Epithelial cell of esophagus (primary cell): ENCODE results near the gene THEM4.
"Not testable (repeated sequence)": the region's sequence is repeated elsewhere in the genome, so short reads cannot be mapped to it uniquely, and the experiment has no call there.

Experiments
- DNase-seq: peaks from one replicate; pipeline ENCODE4 v3.0.0; 2010; ENCODE audit warnings: low read depth
- H3K4me3 ChIP-seq: 2 replicates; pipeline ENCODE4 v1.5.1; 2011; ENCODE audit warnings: mild to moderate bottlenecking, low read length, control low read depth
- TF ChIP-seq, protein P1 (sequence below): IDR thresholded peaks from 2 replicates; pipeline ENCODE4 v1.5.1; 2011; ENCODE audit warnings: low read depth, mild to moderate bottlenecking, low read length, control low read depth, inconsistent platforms; ENCODE audit not compliant: insufficient read depth; ENCODE audit errors: missing control alignments

THEM4 gene

DNA sequence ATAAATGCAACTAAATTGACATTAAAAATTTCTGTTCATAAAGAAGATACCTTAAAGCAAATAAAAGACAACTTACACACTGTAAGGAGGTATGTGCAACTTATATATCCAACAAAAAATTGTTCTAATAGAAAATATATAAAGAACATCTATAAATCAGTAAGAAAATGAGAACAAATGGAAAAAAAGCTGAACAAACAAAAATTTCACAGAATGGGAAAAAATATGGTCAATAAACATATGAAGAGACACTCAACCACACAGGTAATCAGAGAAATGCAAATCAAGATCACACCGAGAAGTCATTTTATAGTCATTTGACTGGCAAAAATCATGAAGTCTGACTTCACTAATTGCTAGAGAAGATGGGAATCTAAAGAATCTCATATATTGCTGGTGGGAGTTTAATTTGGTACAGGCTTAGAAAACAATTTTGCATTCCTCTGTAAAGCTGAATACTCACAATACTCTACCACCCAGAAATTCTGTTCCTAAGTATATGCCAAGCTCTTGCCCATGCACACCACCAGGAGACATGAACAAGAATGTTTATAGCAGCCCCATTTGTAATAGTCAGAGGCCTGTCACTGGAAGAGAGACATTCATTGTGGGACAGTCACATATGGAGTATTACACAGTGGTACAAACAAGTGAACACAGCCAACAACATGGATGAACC, 33.8 kb downstream of the THEM4 start:
- no peak for DNase-seq
- H3K4me3 ChIP-seq, result no peak overlapping the region
- TF ChIP-seq, protein P1, sequence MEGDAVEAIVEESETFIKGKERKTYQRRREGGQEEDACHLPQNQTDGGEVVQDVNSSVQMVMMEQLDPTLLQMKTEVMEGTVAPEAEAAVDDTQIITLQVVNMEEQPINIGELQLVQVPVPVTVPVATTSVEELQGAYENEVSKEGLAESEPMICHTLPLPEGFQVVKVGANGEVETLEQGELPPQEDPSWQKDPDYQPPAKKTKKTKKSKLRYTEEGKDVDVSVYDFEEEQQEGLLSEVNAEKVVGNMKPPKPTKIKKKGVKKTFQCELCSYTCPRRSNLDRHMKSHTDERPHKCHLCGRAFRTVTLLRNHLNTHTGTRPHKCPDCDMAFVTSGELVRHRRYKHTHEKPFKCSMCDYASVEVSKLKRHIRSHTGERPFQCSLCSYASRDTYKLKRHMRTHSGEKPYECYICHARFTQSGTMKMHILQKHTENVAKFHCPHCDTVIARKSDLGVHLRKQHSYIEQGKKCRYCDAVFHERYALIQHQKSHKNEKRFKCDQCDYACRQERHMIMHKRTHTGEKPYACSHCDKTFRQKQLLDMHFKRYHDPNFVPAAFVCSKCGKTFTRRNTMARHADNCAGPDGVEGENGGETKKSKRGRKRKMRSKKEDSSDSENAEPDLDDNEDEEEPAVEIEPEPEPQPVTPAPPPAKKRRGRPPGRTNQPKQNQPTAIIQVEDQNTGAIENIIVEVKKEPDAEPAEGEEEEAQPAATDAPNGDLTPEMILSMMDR, result no peak

DNA sequence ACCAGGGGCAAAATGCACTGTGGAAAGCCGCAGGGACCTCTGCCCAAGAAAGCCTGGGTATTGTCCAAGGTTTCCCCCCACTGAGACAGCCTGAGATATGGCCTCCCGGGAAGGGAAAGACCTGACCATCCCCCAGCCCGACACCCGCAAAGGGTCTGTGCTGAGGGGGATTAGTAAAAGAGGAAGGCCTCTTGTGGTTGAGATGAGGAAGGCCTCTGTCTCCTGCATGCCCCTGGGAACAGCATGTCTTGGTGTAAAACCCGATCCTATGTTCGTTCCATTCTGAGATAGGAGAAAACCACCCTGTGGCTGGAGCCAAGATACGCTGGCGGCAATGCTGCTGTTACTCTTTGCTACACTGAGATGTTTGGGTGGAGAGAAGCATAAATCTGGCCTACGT, 36.5 kb downstream of the THEM4 start:
- H3K4me3 ChIP-seq, DNase-seq: not testable (repeated sequence)

DNA sequence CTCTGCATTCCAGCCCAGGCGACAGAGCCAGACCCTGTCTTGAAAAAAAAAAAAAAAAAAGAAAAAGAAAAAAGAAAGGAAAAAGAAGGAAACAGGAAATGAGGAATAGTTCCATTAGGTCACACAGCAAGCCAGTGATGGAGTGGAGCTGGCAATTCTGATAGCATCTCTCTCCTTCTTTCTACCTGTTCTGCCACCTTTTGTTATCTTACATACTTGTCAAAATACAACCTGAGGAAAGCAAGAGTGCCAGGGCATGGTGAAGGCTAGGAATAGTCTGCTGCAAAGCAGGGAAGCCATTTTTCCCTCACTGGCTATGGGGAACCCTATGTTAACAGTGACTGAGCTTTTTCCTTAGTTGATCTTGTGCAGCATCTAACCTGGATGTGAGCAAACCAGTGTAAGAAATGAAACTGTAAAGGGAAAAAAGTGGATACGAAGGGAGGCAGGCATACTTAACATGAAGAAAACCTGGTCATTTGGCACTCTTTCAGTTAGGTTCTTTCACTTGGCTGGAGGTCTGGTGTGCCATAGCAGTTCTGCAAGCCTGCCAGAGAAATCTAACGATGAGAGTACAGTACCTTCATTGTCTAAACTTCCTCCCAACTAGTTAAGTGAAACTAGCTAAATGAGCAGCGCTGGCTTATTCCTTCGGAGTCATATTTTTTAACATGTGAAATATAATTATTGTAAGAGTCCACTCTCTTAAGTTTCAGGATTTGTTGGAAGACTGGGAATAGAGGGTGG, 37.9 kb downstream of the THEM4 start:
- TF ChIP-seq, protein P1, result no peak
- no peak overlapping the region for H3K4me3 ChIP-seq
- no peak for DNase-seq

DNA sequence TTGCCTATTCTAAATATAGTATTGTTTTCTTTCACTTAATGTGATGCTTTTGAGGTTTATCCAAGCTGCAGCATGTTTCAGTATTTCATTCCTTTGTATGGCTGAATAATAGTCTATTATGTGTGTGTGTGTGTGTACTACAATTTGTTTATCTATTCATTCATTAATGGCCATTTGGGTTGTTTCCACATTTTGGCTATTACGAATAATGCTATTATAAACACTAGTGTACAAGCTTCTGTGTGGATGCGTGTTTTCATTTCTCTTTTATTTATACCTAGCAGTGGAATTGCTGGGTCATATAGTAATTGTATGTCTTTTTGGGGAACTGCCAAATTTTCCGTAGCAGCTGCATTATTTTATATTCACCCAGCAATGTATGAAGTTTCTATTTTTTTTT, 40.8 kb downstream of the THEM4 start:
- H3K4me3 ChIP-seq, result no peak overlapping the region
- TF ChIP-seq, protein P1, result no peak
- no peak for DNase-seq

DNA sequence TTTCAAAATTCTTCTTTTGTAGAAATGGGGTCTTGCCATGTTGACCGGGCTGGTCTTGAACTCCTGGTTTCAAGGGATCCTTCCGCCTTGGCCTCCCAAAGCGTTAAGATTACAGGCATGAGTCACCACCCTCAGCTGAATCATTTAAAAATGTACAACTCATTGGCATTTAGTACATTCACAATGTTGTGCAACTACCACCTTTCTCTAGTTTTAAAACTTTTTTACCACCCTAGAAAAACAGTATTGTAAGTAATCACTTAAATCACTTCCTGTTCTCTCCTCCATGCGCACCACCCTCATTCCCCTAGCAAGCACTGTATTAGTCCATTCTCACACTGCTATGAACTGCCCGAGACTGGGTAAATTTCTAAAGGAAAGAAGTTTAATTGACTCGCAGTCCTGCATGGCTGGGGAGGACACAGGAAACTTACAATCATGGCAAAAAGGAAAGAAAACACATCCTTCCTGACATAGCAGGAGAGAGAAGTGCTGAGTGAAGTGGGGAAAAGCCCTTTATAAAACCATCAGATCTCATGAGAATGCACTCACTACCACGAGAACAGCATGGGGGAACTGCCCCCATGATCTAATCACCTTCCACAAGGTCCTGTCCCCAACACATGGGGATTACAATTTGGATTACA, 41.4 kb downstream of the THEM4 start:
- no peak overlapping the region for H3K4me3 ChIP-seq
- peak; percentile 89 for DNase-seq
- TF ChIP-seq, protein P1, result no peak

DNA sequence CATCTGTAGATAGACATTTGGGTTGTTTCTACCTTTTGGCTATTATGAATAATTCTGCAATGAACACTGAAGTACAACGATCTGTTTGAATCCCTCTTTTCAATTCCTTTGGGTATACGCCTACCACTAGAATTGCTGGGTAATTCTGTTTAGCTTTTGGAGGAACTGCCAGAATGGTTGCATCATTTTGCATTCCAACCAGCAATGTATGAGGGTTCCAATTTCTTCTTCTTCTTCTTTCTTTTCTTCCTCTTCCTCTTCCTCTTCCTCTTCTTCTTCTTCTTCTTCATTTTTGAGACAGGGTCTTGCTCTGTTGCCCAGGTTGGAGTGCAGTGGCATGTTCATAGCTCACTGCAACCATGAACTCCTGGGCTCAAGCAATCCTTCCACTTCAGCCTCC, 42.0 kb downstream of the THEM4 start:
- TF ChIP-seq, protein P1, result no peak
- DNase-seq, result no peak
- H3K4me3 ChIP-seq, result no peak overlapping the region

DNA sequence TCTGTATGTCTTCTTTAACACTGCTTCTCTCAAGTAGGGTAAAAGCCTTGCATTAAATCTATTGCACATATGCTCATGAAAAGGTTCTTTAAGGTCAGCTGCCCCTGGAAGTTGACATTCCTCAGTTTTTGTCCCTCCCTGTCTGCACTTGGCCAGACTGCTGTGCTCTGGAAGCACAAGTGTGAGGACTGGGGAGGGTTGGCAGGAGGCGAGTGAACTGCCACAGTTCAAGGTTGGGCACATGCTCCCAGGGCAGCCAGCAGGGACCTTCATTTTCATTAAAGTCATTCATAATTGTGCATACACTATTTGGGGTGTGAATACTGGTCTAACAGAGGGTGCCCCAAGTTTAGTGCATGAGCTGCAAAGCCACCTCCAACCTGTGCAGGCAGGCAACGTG, 44.9 kb downstream of the THEM4 start:
- no peak for DNase-seq
- H3K4me3 ChIP-seq, result no peak overlapping the region
- TF ChIP-seq, protein P1, result no peak
